ENCODE measurements around the gene CD48. TPM values are rescaled to one million over a fixed set of nuclear protein-coding genes. Genes with fewer than 3 reads are reported as not detected.
"Not testable (repeated sequence)": the region's sequence is repeated elsewhere in the genome, so short reads cannot be mapped to it uniquely, and the experiment has no call there.

CD48 gene
- polyA plus RNA-seq, 3 donors: 3.3 to 12.7 (median 3.7) TPM

GRCh38 chr1:160721473-160721872 is 9.9 kb upstream of the CD48 start:
- no peak overlapping the region for H3K27ac ChIP-seq (ENCODE audit: low read depth, low read length)

GRCh38 chr1:160720356-160721085 is 8.9 kb upstream of the CD48 start:
- 71 to 84% (median 81%) methylated on average over 3 of the region's 3 CpGs for WGBS, 3 donors
- H3K27ac ChIP-seq (ENCODE audit: low read depth, low read length): no peak overlapping the region

- H3K27ac ChIP-seq (ENCODE audit: low read depth, low read length): no peak overlapping the region
- 61 to 69% (median 66%) methylated on average over 4 of the region's 4 CpGs for WGBS, 3 donors
These were observed 6.6 kb upstream of the CD48 start for GRCh38 chr1:160718210-160718609.

- WGBS, 3 donors: 55 to 82% (median 70%) methylated on average over 5 of the region's 5 CpGs
- H3K27ac ChIP-seq (ENCODE audit: low read depth, low read length): no peak overlapping the region
These were observed 5.7 kb upstream of the CD48 start for GRCh38 chr1:160717306-160717705.

GRCh38 chr1:160716013-160716412 is 4.4 kb upstream of the CD48 start:
- WGBS, 3 donors: 90 to 99% (median 91%) methylated on average over 1 of the region's 1 CpG

GRCh38 chr1:160714034-160714648 is 2.5 kb upstream of the CD48 start:
- not testable (repeated sequence) for H3K27ac ChIP-seq (ENCODE audit: low read depth, low read length)
- 67 to 76% (median 75%) methylated on average over 5 of the region's 5 CpGs for WGBS, 3 donors

More at GRCh38 chr1:160716013-160716412, 4.4 kb upstream of the CD48 start:
- H3K27ac ChIP-seq (ENCODE audit: low read depth, low read length): no peak overlapping the region

GRCh38 chr1:160713161-160713560 is 1.5 kb upstream of the CD48 start:
- H3K27ac ChIP-seq (ENCODE audit: low read depth, low read length): no peak overlapping the region
- 32 to 41% (median 38%) methylated on average over 1 of the region's 1 CpG for WGBS, 3 donors

- WGBS, 3 donors: 44 to 59% (median 47%) methylated on average over 5 of the region's 5 CpGs
- H3K27ac ChIP-seq (ENCODE audit: low read depth, low read length): not testable (repeated sequence)
These were observed 981 bp upstream of the CD48 start for GRCh38 chr1:160712525-160713080.

GRCh38 chr1:160711276-160711601 is 383 bp downstream of the CD48 start:
- 34 to 48% (median 45%) methylated on average over 2 of the region's 2 CpGs for WGBS, 3 donors
- H3K27ac ChIP-seq (ENCODE audit: low read depth, low read length): no peak overlapping the region

GRCh38 chr1:160710517-160711252 is 937 bp downstream of the CD48 start:
- H3K27ac ChIP-seq (ENCODE audit: low read depth, low read length): no peak overlapping the region
- 59 to 86% (median 60%) methylated on average over 4 of the region's 4 CpGs for WGBS, 3 donors

GRCh38 chr1:160709715-160710114 is 1.9 kb downstream of the CD48 start:
- no peak overlapping the region for H3K27ac ChIP-seq (ENCODE audit: low read depth, low read length)
- WGBS, 3 donors: 55 to 85% (median 80%) methylated on average over 1 of the region's 1 CpG

GRCh38 chr1:160708801-160709200 is 2.8 kb downstream of the CD48 start:
- no peak overlapping the region for H3K27ac ChIP-seq (ENCODE audit: low read depth, low read length)
- WGBS, 3 donors: 71 to 80% (median 77%) methylated on average over 4 of the region's 4 CpGs

GRCh38 chr1:160708118-160708517 is 3.5 kb downstream of the CD48 start:
- H3K27ac ChIP-seq (ENCODE audit: low read depth, low read length): no peak overlapping the region
- WGBS, 3 donors: 50 to 83% (median 62%) methylated on average over 4 of the region's 4 CpGs

GRCh38 chr1:160707236-160708064 is 4.2 kb downstream of the CD48 start:
- H3K27ac ChIP-seq (ENCODE audit: low read depth, low read length): no peak overlapping the region
- WGBS, 3 donors: 63 to 72% (median 68%) methylated on average over 8 of the region's 8 CpGs

- WGBS, 3 donors: 26 to 55% (median 27%) methylated on average over 4 of the region's 4 CpGs
- no peak overlapping the region for H3K27ac ChIP-seq (ENCODE audit: low read depth, low read length)
These were observed 4.9 kb downstream of the CD48 start for GRCh38 chr1:160706526-160707235.

- no peak overlapping the region for H3K27ac ChIP-seq (ENCODE audit: low read depth, low read length)
These were observed 5.9 kb downstream of the CD48 start for GRCh38 chr1:160705742-160706141.

GRCh38 chr1:160705212-160705621 is 6.4 kb downstream of the CD48 start:
- 50 to 81% (median 53%) methylated on average over 3 of the region's 3 CpGs for WGBS, 3 donors
- not testable (repeated sequence) for H3K27ac ChIP-seq (ENCODE audit: low read depth, low read length)

- WGBS, 3 donors: 47 to 76% (median 61%) methylated on average over 4 of the region's 4 CpGs
- no peak overlapping the region for H3K27ac ChIP-seq (ENCODE audit: low read depth, low read length)
These were observed 7.4 kb downstream of the CD48 start for GRCh38 chr1:160704250-160704649.
